ENCODE data around the gene CCDC167. TPM values are rescaled to one million over a fixed set of nuclear protein-coding genes. Genes with fewer than 3 reads are reported as not detected.

CCDC167 gene
- total and polyA plus RNA-seq, 4 donors, result 16.6 to 57.2 (median 51.1) TPM

DNA sequence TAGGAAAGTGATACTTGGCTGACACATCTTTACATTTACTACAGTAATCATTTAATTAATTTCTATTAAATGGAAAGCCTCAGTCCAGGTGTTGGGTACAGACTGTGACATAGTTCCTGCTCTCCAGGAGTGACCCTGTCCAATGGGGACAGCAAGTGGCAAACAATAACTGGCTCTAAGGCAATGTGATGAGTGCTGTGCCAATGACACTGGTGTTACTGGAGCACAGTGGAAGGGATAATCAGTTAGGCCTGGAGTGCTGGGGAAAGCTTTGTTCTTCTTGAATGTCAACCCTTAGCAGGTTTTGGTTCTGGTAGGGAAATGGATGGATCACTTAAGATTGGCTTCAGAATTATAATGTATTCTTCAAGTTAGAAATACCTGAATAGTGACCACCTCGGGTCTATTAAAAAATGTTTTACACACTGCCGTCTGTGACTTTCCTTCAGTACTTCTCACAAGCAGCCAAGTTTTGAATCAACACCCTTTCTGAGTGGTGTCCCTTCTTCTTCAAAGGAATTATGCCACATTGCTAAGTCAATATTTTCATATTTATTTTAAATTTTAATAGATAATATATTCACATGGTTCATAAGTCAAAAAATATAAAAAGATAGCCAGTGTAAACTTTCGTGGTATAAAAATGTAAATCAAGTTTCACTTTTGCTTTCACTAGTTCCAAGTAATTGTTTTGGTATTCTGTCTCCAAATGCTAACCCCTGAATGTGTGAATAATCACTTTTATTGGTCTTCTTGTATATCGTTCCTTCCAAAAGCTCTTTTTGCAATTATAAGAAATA is 57.1 kb downstream of the CCDC167 start:
- no peaks in the 10 kb centered on the region for H3K4me1 ChIP-seq (ENCODE audit: control insufficient read depth, insufficient read depth, low read length)
- H3K9me3 ChIP-seq (ENCODE audit: control insufficient read depth, insufficient read depth, low read length), result no peaks in the 10 kb centered on the region
- H3K27me3 ChIP-seq (ENCODE audit: control insufficient read depth, insufficient read depth, low read length), result no peaks in the 10 kb centered on the region
- no CpG with 5 or more reads among the region's 4 CpGs for WGBS (ENCODE audit: insufficient coverage)
- peaks cover 21% of the 10 kb centered on the region for H3K36me3 ChIP-seq (ENCODE audit: control insufficient read depth, insufficient read depth, low read length)
- H3K27ac ChIP-seq (ENCODE audit: low read depth, low read length), result no peak overlapping the region
- no peak overlapping the region for H3K4me3 ChIP-seq (ENCODE audit: low read depth, low read length)
- no peak for DNase-seq (ENCODE audit: low read depth in 4 of 6, low spot score in 6 of 6)

GRCh38 chr6:37441651-37442050 is 58.0 kb downstream of the CCDC167 start:
- H3K27ac ChIP-seq (ENCODE audit: low read depth, low read length), result no peak overlapping the region
- no peak for DNase-seq (ENCODE audit: low read depth in 4 of 6, low spot score in 6 of 6)

GRCh38 chr6:37438930-37439329 is 60.8 kb downstream of the CCDC167 start:
- Histone ChIP-seq H3K4me1 (ENCODE audit: control insufficient read depth, insufficient read depth, low read length) (peaks cover 6% of the 10 kb centered on the region), H3K27me3 (ENCODE audit: control insufficient read depth, insufficient read depth, low read length) (no peaks in the 10 kb centered on the region), H3K27ac (ENCODE audit: low read depth, low read length) (no peak overlapping the region), H3K36me3 (ENCODE audit: control insufficient read depth, insufficient read depth, low read length) (peaks cover 24% of the 10 kb centered on the region), H3K9me3 (ENCODE audit: control insufficient read depth, insufficient read depth, low read length) (no peaks in the 10 kb centered on the region), H3K4me3 (ENCODE audit: low read depth, low read length) (no peak overlapping the region)
- no CpG with 5 or more reads among the region's 1 CpG for WGBS (ENCODE audit: insufficient coverage)
- DNase-seq (ENCODE audit: low read depth in 4 of 6, low spot score in 6 of 6), result no peak

More at GRCh38 chr6:37441651-37442050, 58.0 kb downstream of the CCDC167 start:
- WGBS (ENCODE audit: insufficient coverage), result 100% methylated on average over 4 of the region's 6 CpGs
- H3K27me3 ChIP-seq (ENCODE audit: control insufficient read depth, insufficient read depth, low read length), result no peaks in the 10 kb centered on the region
- H3K9me3 ChIP-seq (ENCODE audit: control insufficient read depth, insufficient read depth, low read length), result no peaks in the 10 kb centered on the region
- no peaks in the 10 kb centered on the region for H3K4me1 ChIP-seq (ENCODE audit: control insufficient read depth, insufficient read depth, low read length)
- peaks cover 18% of the 10 kb centered on the region for H3K36me3 ChIP-seq (ENCODE audit: control insufficient read depth, insufficient read depth, low read length)
- no peak overlapping the region for H3K4me3 ChIP-seq (ENCODE audit: low read depth, low read length)

DNA sequence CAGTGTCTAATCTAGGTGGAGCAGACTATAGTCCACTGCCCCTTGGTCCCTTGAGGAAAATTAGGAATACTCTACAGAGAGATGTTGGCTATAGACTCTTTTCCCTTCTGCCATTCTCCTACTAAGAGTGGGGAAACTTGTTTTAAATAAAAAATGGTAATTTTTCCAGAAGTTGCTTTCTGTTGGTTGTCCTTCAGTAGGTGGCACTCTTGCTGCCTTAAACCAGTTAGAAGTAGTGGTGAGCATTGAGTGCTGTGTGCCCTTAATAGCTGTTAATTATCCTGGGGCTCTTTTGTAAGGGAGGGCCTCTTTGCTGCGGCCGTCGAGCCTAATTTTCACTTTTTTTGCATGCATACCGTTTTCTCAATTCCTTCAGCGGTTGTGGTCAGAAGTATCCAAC is 63.9 kb downstream of the CCDC167 start:
- H3K27ac ChIP-seq (ENCODE audit: low read depth, low read length), result no peak overlapping the region
- H3K4me3 ChIP-seq (ENCODE audit: low read depth, low read length), result no peak overlapping the region
- H3K4me1 ChIP-seq (ENCODE audit: control insufficient read depth, insufficient read depth, low read length), result peaks cover 12% of the 10 kb centered on the region
- H3K9me3 ChIP-seq (ENCODE audit: control insufficient read depth, insufficient read depth, low read length), result no peaks in the 10 kb centered on the region
- no peak for DNase-seq (ENCODE audit: low read depth in 4 of 6, low spot score in 6 of 6)
- peaks cover 21% of the 10 kb centered on the region for H3K36me3 ChIP-seq (ENCODE audit: control insufficient read depth, insufficient read depth, low read length)
- WGBS (ENCODE audit: insufficient coverage), result 60% methylated on average over 5 of the region's 5 CpGs
- no peaks in the 10 kb centered on the region for H3K27me3 ChIP-seq (ENCODE audit: control insufficient read depth, insufficient read depth, low read length)

DNA sequence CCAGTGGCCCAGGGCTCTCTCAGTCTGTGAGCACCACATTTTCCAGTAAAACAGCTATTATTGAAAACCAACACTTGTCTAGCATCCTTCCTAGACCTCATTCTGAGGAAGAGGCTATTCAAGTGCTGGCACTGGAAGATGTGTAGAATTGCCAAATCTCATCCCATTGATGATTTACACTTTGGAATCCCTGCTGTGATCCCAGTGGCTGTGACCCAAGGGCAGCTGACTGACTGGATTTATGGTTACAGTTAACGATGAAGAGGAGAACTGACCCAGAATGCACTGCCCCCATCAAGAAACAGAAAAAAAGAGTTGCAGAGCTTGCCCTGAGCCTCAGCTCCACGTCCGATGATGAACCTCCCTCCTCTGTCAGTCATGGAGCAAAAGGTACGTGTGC is 64.3 kb downstream of the CCDC167 start:
- WGBS (ENCODE audit: insufficient coverage), result no CpG with 5 or more reads among the region's 4 CpGs
- H3K4me3 ChIP-seq (ENCODE audit: low read depth, low read length), result no peak overlapping the region

DNA sequence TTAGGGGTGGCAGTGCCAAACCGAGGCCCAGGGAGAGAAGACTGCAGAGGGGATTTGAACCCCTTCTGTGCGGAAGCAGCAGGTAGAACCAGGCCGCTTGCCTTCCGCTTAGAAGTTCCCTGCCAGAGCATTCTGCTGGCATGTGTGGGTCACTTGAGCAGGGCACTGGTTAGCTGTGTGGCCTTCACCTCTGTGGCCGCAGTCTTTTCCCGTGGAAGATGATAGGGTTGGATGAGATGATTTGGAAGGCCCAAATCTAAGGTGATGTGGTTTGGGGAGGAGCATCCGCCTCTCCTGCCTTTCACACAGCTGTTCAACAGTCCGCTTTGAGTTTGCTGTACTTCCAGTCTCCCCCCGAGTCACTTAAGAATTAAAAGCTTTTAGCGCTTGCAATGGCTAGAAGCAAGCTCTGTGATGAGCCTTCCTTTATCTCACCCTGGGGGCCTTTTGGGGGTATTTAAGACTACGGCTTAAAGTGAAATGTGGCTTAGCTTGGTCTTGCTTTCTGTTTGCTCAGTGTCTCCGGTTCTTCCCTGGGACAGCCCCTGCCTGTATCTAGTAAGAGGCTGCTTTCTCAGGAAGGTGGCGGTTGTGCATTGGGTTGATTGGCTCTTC is 65.9 kb downstream of the CCDC167 start:
- peak in 2 of 6 donors; percentile 5 to 48 for DNase-seq (ENCODE audit: low read depth in 4 of 6, low spot score in 6 of 6)
- peaks cover 12% of the 10 kb centered on the region for H3K4me1 ChIP-seq (ENCODE audit: control insufficient read depth, insufficient read depth, low read length)
- 8% methylated on average over 9 of the region's 13 CpGs for WGBS (ENCODE audit: insufficient coverage)
- H3K9me3 ChIP-seq (ENCODE audit: control insufficient read depth, insufficient read depth, low read length), result no peaks in the 10 kb centered on the region
- H3K36me3 ChIP-seq (ENCODE audit: control insufficient read depth, insufficient read depth, low read length), result peaks cover 16% of the 10 kb centered on the region
- H3K4me3 ChIP-seq (ENCODE audit: low read depth, low read length), result peak overlapping the region; percentile 83
- H3K27ac ChIP-seq (ENCODE audit: low read depth, low read length), result peak overlapping the region; percentile 84
- H3K27me3 ChIP-seq (ENCODE audit: control insufficient read depth, insufficient read depth, low read length), result no peaks in the 10 kb centered on the region

More for the DNA sequence above, 64.3 kb downstream of the CCDC167 start:
- H3K27me3 ChIP-seq (ENCODE audit: control insufficient read depth, insufficient read depth, low read length), result no peaks in the 10 kb centered on the region
- DNase-seq (ENCODE audit: low read depth in 4 of 6, low spot score in 6 of 6), result no peak
- H3K4me1 ChIP-seq (ENCODE audit: control insufficient read depth, insufficient read depth, low read length), result peaks cover 12% of the 10 kb centered on the region
- peaks cover 21% of the 10 kb centered on the region for H3K36me3 ChIP-seq (ENCODE audit: control insufficient read depth, insufficient read depth, low read length)
- H3K27ac ChIP-seq (ENCODE audit: low read depth, low read length), result no peak overlapping the region
- H3K9me3 ChIP-seq (ENCODE audit: control insufficient read depth, insufficient read depth, low read length), result no peaks in the 10 kb centered on the region

Other genes with a start within 250 kb of the CCDC167 start
- gene TBC1D22B, start 242.1 kb downstream of the CCDC167 start, total RNA-seq, result 1 to 10 TPM; 9.3 to 9.6 TPM
- gene TBC1D22B, start 242.1 kb downstream of the CCDC167 start, polyA plus RNA-seq (ENCODE audit: insufficient read length in 2 of 2), result 10 to 100 TPM; 15.1 to 15.6 TPM
- gene TMEM217, start 241.7 kb downstream of the CCDC167 start, total RNA-seq, result 1 to 10 TPM; 1.3 to 1.4 TPM
- 1 to 10 TPM in 1 of 2 donors, under 1 TPM in 1; 0.71 to 1.6 TPM for gene TMEM217, start 241.7 kb downstream of the CCDC167 start, polyA plus RNA-seq (ENCODE audit: insufficient read length in 2 of 2)
- 10 to 100 TPM; 22.8 to 23.4 TPM for gene RNF8, start 145.9 kb downstream of the CCDC167 start, total RNA-seq
- 10 to 100 TPM; 31.0 TPM for gene RNF8, start 145.9 kb downstream of the CCDC167 start, polyA plus RNA-seq (ENCODE audit: insufficient read length in 2 of 2)
- 10 to 100 TPM; 31.3 to 46.9 TPM for gene CMTR1, start 66.7 kb downstream of the CCDC167 start, total RNA-seq
- gene CMTR1, start 66.7 kb downstream of the CCDC167 start, polyA plus RNA-seq (ENCODE audit: insufficient read length in 2 of 2), result 10 to 100 TPM; 45.4 to 51.1 TPM
- gene MDGA1, start 198.0 kb upstream of the CCDC167 start, total RNA-seq, result 10 to 100 TPM in 1 of 2 donors, 1 to 10 TPM in 1; 8.5 to 20.1 TPM
- 10 to 100 TPM; 15.9 to 24.9 TPM for gene MDGA1, start 198.0 kb upstream of the CCDC167 start, polyA plus RNA-seq (ENCODE audit: insufficient read length in 2 of 2)